Bronchial epithelial cell (primary cell): ENCODE measurements around the gene TOMM7. TPM values are rescaled to one million over a fixed set of nuclear protein-coding genes. Genes with fewer than 3 reads are reported as not detected.

Source experiments
- DNase-seq: peaks from one replicate; pipeline ENCODE4 v3.0.0-alpha.2; 2010; ENCODE audit warnings: low read depth
- FAIRE-seq: peaks from 2 replicates; lab custom pipeline; 2011; peaks lifted over from hg19 to GRCh38; lab: Jason Lieb, UNC
- H3K27me3 ChIP-seq: 2 replicates; pipeline ENCODE4 v1.5.1; 2011; ENCODE audit warnings: low read length; ENCODE audit not compliant: control insufficient read depth, insufficient read depth
- H3K36me3 ChIP-seq: 2 replicates; pipeline ENCODE4 v1.5.1; 2011; ENCODE audit warnings: low read length; ENCODE audit not compliant: control insufficient read depth, insufficient read depth
- H3K4me3 ChIP-seq: 2 replicates; pipeline ENCODE4 v1.5.1; 2011; ENCODE audit warnings: mild to moderate bottlenecking, low read depth, low read length, control low read depth
- CTCF ChIP-seq: IDR thresholded peaks from 2 replicates; pipeline ENCODE4 v1.5.1; 2011; ENCODE audit warnings: mild to moderate bottlenecking, moderate library complexity, low read length, control low read depth, inconsistent platforms; ENCODE audit not compliant: insufficient read depth, severe bottlenecking
- total RNA-seq: library from RNA; depleted of rRNA; stranded (reverse); fragments of >200 nt; gene quantifications from 2 replicates; pipeline ENCODE4 v1.2.1, GENCODE V29; 2014

TOMM7 gene
- total RNA-seq, 1 donor from 2014 or later, result 233 TPM

- TF ChIP-seq CTCF, result no peak
- FAIRE-seq (no peak), DNase-seq (no peak)
- no peak overlapping the region for H3K4me3 ChIP-seq
- H3K27me3 ChIP-seq, result no peaks in the 10 kb centered on the region
- H3K36me3 ChIP-seq, result no peaks in the 10 kb centered on the region
Observed at GRCh38 chr7:22826593-22826992, 3.9 kb upstream of the TOMM7 start.

- FAIRE-seq, result no peak
- no peak for DNase-seq
- no peaks in the 10 kb centered on the region for H3K27me3 ChIP-seq
- TF ChIP-seq CTCF, result no peak
- H3K36me3 ChIP-seq, result no peaks in the 10 kb centered on the region
- no peak overlapping the region for H3K4me3 ChIP-seq
Observed at GRCh38 chr7:22824760-22825159, 2.1 kb upstream of the TOMM7 start.

GRCh38 chr7:22823142-22823497 lies 471 bp upstream of the TOMM7 start:
- H3K27me3 ChIP-seq, result no peaks in the 10 kb centered on the region
- H3K36me3 ChIP-seq, result no peaks in the 10 kb centered on the region
- FAIRE-seq (no peak), DNase-seq (no peak)
- TF ChIP-seq CTCF, result no peak
- H3K4me3 ChIP-seq, result peak overlapping the region; percentile 71

- DNase-seq, result peak; percentile 18
- Histone ChIP-seq H3K4me3 (peak overlapping the region; percentile 71), H3K36me3 (no peaks in the 10 kb centered on the region), H3K27me3 (no peaks in the 10 kb centered on the region)
- no peak for FAIRE-seq
- no peak for TF ChIP-seq CTCF
Observed at GRCh38 chr7:22821702-22822485, 755 bp downstream of the TOMM7 start.

GRCh38 chr7:22819476-22819875 lies 3.2 kb downstream of the TOMM7 start:
- H3K36me3 ChIP-seq, result peaks cover 3% of the 10 kb centered on the region
- FAIRE-seq (no peak), DNase-seq (no peak)
- TF ChIP-seq CTCF, result no peak
- H3K27me3 ChIP-seq, result no peaks in the 10 kb centered on the region
- no peak overlapping the region for H3K4me3 ChIP-seq
